Heart left ventricle (tissue), 16 donors: Measurements from ENCODE around the gene OR5K2. TPM values are rescaled to one million over a fixed set of nuclear protein-coding genes. Genes with fewer than 3 reads are reported as not detected.

Source experiments
- ATAC-seq, 4 donors: fragments of 200-7000 bp; cut with Tn5 transposase; one replicate each; pipeline ENCODE4 v1.9.1; 2020 to 2022; ENCODE audit warnings: moderate library complexity in 4 of 4, mild to moderate bottlenecking in 3 of 4, moderate number of reproducible peaks in 1 of 4
- DNase-seq, 5 donors: peaks; one replicate each; pipeline ENCODE4 v3.0.0-alpha.2; 2020
- H3K27ac ChIP-seq, 12 donors: fragments of 200-600 bp; sonication (generic) in 4 of 12; one replicate each; pipeline versions ENCODE4 v1.5.0 to v1.8.0; 2016 to 2022; ENCODE audit warnings: mild to moderate bottlenecking in 2 of 12
- H3K27me3 ChIP-seq, 9 donors: fragments of 200-600 bp; sonication (generic) in 2 of 9; one replicate each; pipeline versions ENCODE4 v1.5.1 to v1.8.0; 2016 to 2022; ENCODE audit warnings: mild to moderate bottlenecking in 3 of 9
- H3K36me3 ChIP-seq, 9 donors: fragments of 200-600 bp; sonication (generic) in 2 of 9; one replicate each; pipeline versions ENCODE4 v1.5.0 to v1.8.0; 2018 to 2022; ENCODE audit warnings: mild to moderate bottlenecking in 2 of 9
- H3K4me1 ChIP-seq, 12 donors: fragments of 200-600 bp; sonication (generic) in 4 of 12; one replicate each; pipeline versions ENCODE4 v1.5.0 to v1.8.0; 2016 to 2022; ENCODE audit warnings: mild to moderate bottlenecking in 3 of 12
- H3K4me3 ChIP-seq, 12 donors: fragments of 200-600 bp; sonication (generic) in 4 of 12; one replicate each; pipeline versions ENCODE4 v1.5.0 to v1.8.0; 2017 to 2022; ENCODE audit warnings: mild to moderate bottlenecking in 9 of 12, moderate library complexity in 4 of 12
- H3K9me3 ChIP-seq, 12 donors: fragments of 200-600 bp; sonication (generic) in 4 of 12; one replicate each; pipeline versions ENCODE4 v1.5.0 to v1.8.0; 2016 to 2022; ENCODE audit warnings: mild to moderate bottlenecking in 1 of 12
- CTCF ChIP-seq, 12 donors: fragments of 200-600 bp; sonication (generic) in 4 of 12; IDR thresholded peaks; one replicate each; pipeline versions ENCODE4 v1.5.0 to v1.8.0; 2018 to 2022; ENCODE audit warnings: antibody characterized with exemption in 12 of 12, mild to moderate bottlenecking in 5 of 12
- POLR2A ChIP-seq, 2 donors: fragments of 450-650 bp; IDR thresholded peaks; one replicate each; pipeline ENCODE4 v1.6.1; 2017; ENCODE audit warnings: antibody characterized with exemption in 2 of 2, mild to moderate bottlenecking in 2 of 2, moderate library complexity in 2 of 2
- WGBS, 4 donors: extraction: QIAGEN DNeasy Blood & Tissue Kit in 2 of 4; methylation state at CpG; one replicate each; pipeline versions ENCODE4 v1.1.5 to v1.1.7; 2013 to 2018; 5-methylcytosine and 5-hydroxymethylcytosine counted together
- intact Hi-C, 10 donors: fragments of 100-400 bp; cut with DNase I; formaldehyde crosslinking; loops; one replicate each; pipeline versions ENCODE4 v1.11.1 to v1.14.2; 2022
- polyA plus RNA-seq, 2 donors: library from polyadenylated mRNA; stranded (reverse); fragments of 200-250 nt; gene quantifications; one replicate each; pipeline ENCODE4 v1.2.3, GENCODE V29; 2013
- total RNA-seq, 9 donors: library from RNA; depleted of rRNA in 2 of 9; stranded (reverse); fragments of >200 nt in 2 of 9; fragmentation: NEBNext Ultra II Directional in 3 of 9; extraction: Animal tissue kit (Norgen Biotek cat#: 25700) in 3 of 9; gene quantifications; one replicate each; pipeline versions ENCODE4 v1.1.0 to v1.2.4, GENCODE V29; 2016 to 2023
- donor health status: ischemic (EF 13 %, LVEDD 7.1; RV severe dilation, severe dysfunction).
- donor health status: healthy with polysubstance abuse.
- donor health status: DM: no; HTN: yes; CAD: no.
- donor health status: DM: no; HTN: no; CAD: no.
- donor health status: ischemic (EF 25% LVEDD 6.9; RV normal size, moderate dysfunction).
- donor health status: ischemic (EF 25% LVEDD 5.7; RV mildly dilated, moderate dysfunction).
- donor health status: healthy.
- donor health status: DM: yes; HTN: yes; CAD: no.
- donor health status: ischemic (EF 35%, LVEDD 5.7; RV mildly dilated, moderate dysfunction).
- donor health status: nonischemic (EF 11% LVEDD 7.7; RV severe dilation, severe dysfunction).
- donor health status: DM: yes; HTN: yes; CAD: no.
- donor health status: PGD.
- donor health status: ischemic (EF 29% LVEDD 5.4; RV normal size, mild dysfunction).
- donor health status: nonischemic (EF 23%, LVEDD 6.1; RV moderate dilation, normal function).

Gene OR5K2
- total and polyA plus RNA-seq, 11 donors: not detected

GRCh38 chr3:98542623-98543022, 45.1 kb downstream of the OR5K2 start:
- H3K27me3 ChIP-seq: peaks cover 0 to 7% (median 0%) of the 10 kb centered on the region in 9 donors
- H3K27ac ChIP-seq: no peak overlapping the region
- H3K4me1 ChIP-seq: no peaks in the 10 kb centered on the region
- no peaks in the 10 kb centered on the region for H3K36me3 ChIP-seq
- ATAC-seq (no peak), DNase-seq (no peak)
- no peak overlapping the region for H3K4me3 ChIP-seq
- intact Hi-C loops: no loop called here
- TF ChIP-seq CTCF (IDR thresholded peaks at IDR 0.05): no peak
- WGBS, 4 donors: 88 to 97% (median 90%) methylated on average over 1 of the region's 1 CpG
- H3K9me3 ChIP-seq: peaks cover 0 to 3% (median 0%) of the 10 kb centered on the region in 12 donors

- peaks cover 0 to 9% (median 0%) of the 10 kb centered on the region in 9 donors for H3K27me3 ChIP-seq
- H3K9me3 ChIP-seq: peaks cover 0 to 2% (median 0%) of the 10 kb centered on the region in 12 donors
- DNase-seq: no peak
- intact Hi-C loops: no loop called here
- TF ChIP-seq CTCF (IDR thresholded peaks at IDR 0.05) (no peak), POLR2A (IDR thresholded peaks at IDR 0.05) (no peak)
- no peak overlapping the region for H3K27ac ChIP-seq
- no peaks in the 10 kb centered on the region for H3K4me1 ChIP-seq
- 79 to 87% (median 83%) methylated on average over 5 of the region's 5 CpGs for WGBS, 4 donors
- no peaks in the 10 kb centered on the region for H3K36me3 ChIP-seq
- ATAC-seq: no peak
- H3K4me3 ChIP-seq: no peak overlapping the region
Measured at GRCh38 chr3:98545940-98546339, 48.5 kb downstream of the OR5K2 start.

Other genes starting within 250 kb of the OR5K2 start
- gene OR5H6, start 233.4 kb upstream of the OR5K2 start, total RNA-seq: not detected
- gene OR5H6, start 233.4 kb upstream of the OR5K2 start, polyA plus RNA-seq: not detected
- not detected for gene OR5H2, start 215.2 kb upstream of the OR5K2 start, total RNA-seq
- gene OR5H2, start 215.2 kb upstream of the OR5K2 start, polyA plus RNA-seq: not detected
- not detected for gene OR5K4, start 143.8 kb upstream of the OR5K2 start, total RNA-seq
- not detected for gene OR5K4, start 143.8 kb upstream of the OR5K2 start, polyA plus RNA-seq
- gene OR5K3, start 107.0 kb upstream of the OR5K2 start, total RNA-seq: not detected
- not detected for gene OR5K3, start 107.0 kb upstream of the OR5K2 start, polyA plus RNA-seq
- not detected for gene OR5K1, start 34.5 kb upstream of the OR5K2 start, total RNA-seq
- not detected for gene OR5K1, start 34.5 kb upstream of the OR5K2 start, polyA plus RNA-seq
- 100 to 1,000 TPM in 2 of 9 donors, 10 to 100 TPM in 7; 64.2 to 155 (median 77.0) TPM for gene CLDND1, start 25.2 kb downstream of the OR5K2 start, total RNA-seq
- 10 to 100 TPM; 55.0 to 86.9 TPM for gene CLDND1, start 25.2 kb downstream of the OR5K2 start, polyA plus RNA-seq
- gene GPR15, start 34.3 kb downstream of the OR5K2 start, total RNA-seq: not detected
- gene GPR15, start 34.3 kb downstream of the OR5K2 start, polyA plus RNA-seq: not detected
- gene CPOX, start 95.9 kb downstream of the OR5K2 start, total RNA-seq: 10 to 100 TPM in 7 of 9 donors, 1 to 10 TPM in 2; 7.7 to 13.6 (median 12.4) TPM
- gene CPOX, start 95.9 kb downstream of the OR5K2 start, polyA plus RNA-seq: 10 to 100 TPM in 1 of 2 donors, 1 to 10 TPM in 1; 8.2 to 13.1 TPM